Activated CD8-positive, alpha-beta T cell treated with anti-CD3 and anti-CD28 coated beads, Interleukin-2, amount 10 ng/mL, durations not matched to agents 7 days and 5 days (primary cell): ENCODE results near the gene ACY1. TPM values are rescaled to one million over a fixed set of nuclear protein-coding genes. Genes with fewer than 3 reads are reported as not detected.

Experiments used
- ATAC-seq: fragments of 150-1000 bp; cut with Tn5 transposase; one replicate; pipeline ENCODE4 v1.10.0; 2021; ENCODE audit warnings: moderate library complexity
- CTCF ChIA-PET: fragments of 350-600 bp; sonication (Branson Sonifier 250); formaldehyde crosslinking; loops from one replicate; lab custom pipeline; 2021; ENCODE audit warnings: antibody characterized with exemption; lab: Charles Lee
- POLR2A ChIA-PET: fragments of 350-600 bp; sonication (Branson Sonifier 250); formaldehyde crosslinking; loops from one replicate; lab custom pipeline; 2021; ENCODE audit warnings: antibody characterized with exemption; lab: Charles Lee
- DNase-seq: peaks from one replicate; pipeline ENCODE4 v3.0.0-alpha.2; 2020
- H3K27ac Mint-ChIP-seq: one replicate; pipeline ENCODE4 v1.8.0; 2021; ENCODE audit warnings: mild to moderate bottlenecking, mixed read lengths
- H3K27me3 Mint-ChIP-seq: one replicate; pipeline ENCODE4 v1.8.0; 2021; ENCODE audit warnings: low read depth, mixed read lengths
- H3K36me3 Mint-ChIP-seq: one replicate; pipeline ENCODE4 v1.8.0; 2021; ENCODE audit warnings: low read depth, mixed read lengths
- H3K4me1 Mint-ChIP-seq: one replicate; pipeline ENCODE4 v1.8.0; 2021; ENCODE audit warnings: low read depth, mixed read lengths
- H3K4me3 Mint-ChIP-seq: one replicate; pipeline ENCODE4 v1.8.0; 2021; ENCODE audit warnings: mild to moderate bottlenecking, mixed read lengths
- H3K9me3 Mint-ChIP-seq: one replicate; pipeline ENCODE4 v1.8.0; 2022; ENCODE audit warnings: mixed read lengths; ENCODE audit not compliant: insufficient read depth
- total RNA-seq, 2 experiments: library from RNA; stranded (reverse); gene quantifications; one replicate each; pipeline ENCODE4 v1.2.3, GENCODE V29; 2021

Gene ACY1
- total RNA-seq, 2 experiments from 2014 or later = 17.4 to 21.2 TPM

DNA sequence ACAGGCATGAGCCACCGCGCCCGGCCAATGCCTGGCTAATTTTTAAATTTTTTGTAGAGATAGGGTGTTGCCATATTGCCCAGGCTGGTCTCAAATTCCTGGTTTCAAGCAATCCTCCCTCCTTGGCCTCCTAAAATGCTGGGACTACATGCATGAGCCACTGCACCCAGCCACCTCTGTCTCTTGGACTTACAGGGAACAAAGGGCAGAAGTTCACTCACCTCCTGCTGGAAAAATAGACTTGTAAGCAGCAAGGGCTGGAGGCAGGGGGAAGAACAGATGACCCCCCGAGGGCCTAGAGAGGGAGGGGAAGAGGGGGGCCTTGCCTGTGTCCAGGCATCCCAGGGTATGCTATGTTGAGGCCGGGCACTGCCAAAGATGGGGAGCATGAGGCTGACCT, 50.9 kb downstream of the ACY1 start:
- Mint-ChIP-seq H3K9me3 (no peaks in the 10 kb centered on the region), H3K27ac (no peak overlapping the region), H3K27me3 (no peaks in the 10 kb centered on the region), H3K36me3 (no peaks in the 10 kb centered on the region), H3K4me3 (no peak overlapping the region), H3K4me1 (no peaks in the 10 kb centered on the region)
- no peak for ATAC-seq
- DNase-seq = no peak
- ChIA-PET POLR2A (no interaction called here), CTCF (no interaction called here)

DNA sequence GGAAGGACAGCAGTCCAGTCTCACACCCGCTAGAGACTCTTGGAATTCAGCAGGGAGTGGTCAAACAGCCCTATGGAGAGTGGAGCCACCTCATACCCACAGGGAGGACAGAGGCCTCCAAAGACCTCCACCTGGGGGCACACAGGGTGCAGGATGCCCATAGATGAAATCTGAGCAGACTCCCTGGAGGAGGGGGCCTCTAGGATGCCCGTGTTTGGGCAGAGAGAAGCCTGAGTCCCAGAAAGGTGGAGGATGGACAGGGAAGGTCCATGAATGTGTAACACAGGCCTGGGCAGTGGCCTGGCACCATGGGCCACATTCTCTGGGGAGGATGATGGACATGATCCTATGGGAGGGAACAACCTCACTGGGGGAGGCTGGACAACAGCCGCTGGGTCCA, 51.3 kb downstream of the ACY1 start:
- ATAC-seq (no peak), DNase-seq (no peak)
- ChIA-PET CTCF (no interaction called here), POLR2A (no interaction called here)
- no peak overlapping the region for H3K4me3 Mint-ChIP-seq
- no peak overlapping the region for H3K27ac Mint-ChIP-seq
- H3K4me1 Mint-ChIP-seq = no peaks in the 10 kb centered on the region
- no peaks in the 10 kb centered on the region for H3K9me3 Mint-ChIP-seq
- H3K27me3 Mint-ChIP-seq = no peaks in the 10 kb centered on the region
- H3K36me3 Mint-ChIP-seq = no peaks in the 10 kb centered on the region

DNA sequence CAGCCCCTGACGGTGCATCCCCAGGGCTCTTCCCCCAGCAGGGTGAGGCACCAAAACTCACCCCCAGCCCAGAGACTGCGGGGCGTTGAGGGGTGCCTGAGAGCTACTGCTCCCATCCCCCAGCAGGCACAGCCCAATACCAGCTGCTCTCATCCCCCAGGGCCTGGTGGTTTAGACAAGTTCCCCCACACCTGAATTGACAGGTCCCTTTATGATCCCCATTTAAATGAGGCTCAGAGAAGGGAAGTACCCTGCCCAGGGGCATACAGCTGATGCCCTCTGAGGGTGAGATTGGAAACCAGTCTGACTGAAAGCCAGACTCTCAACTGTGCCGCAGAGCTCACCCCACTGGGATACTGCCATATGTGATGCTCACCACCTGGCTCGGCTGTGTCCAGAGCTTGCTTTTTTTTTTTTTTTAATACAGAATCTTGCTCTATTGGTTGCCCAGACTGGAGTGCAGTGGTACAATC, 52.9 kb downstream of the ACY1 start:
- no peak overlapping the region for H3K27ac Mint-ChIP-seq
- DNase-seq = no peak
- H3K4me3 Mint-ChIP-seq = no peak overlapping the region
- H3K4me1 Mint-ChIP-seq = peaks cover under 1% of the 10 kb centered on the region
- H3K36me3 Mint-ChIP-seq = no peaks in the 10 kb centered on the region
- ATAC-seq = no peak
- H3K9me3 Mint-ChIP-seq = no peaks in the 10 kb centered on the region
- ChIA-PET CTCF (interaction anchor here (0.9 to 1.7 kb wide), 4 partner anchors 17 to 109 kb away, joined by 3 to 6 read pairs (median 4); no protein-coding TSS in a partner anchor), POLR2A (interaction anchor here (0.6 kb wide), 1 partner anchor 319 kb away, joined by 3 read pairs; no protein-coding TSS in a partner anchor)
- no peaks in the 10 kb centered on the region for H3K27me3 Mint-ChIP-seq

- ChIA-PET CTCF (interaction anchor here (0.6 to 1.7 kb wide), 4 partner anchors 16 to 108 kb away, joined by 3 to 6 read pairs (median 4); no protein-coding TSS in a partner anchor), POLR2A (no interaction called here)
- no peaks in the 10 kb centered on the region for H3K36me3 Mint-ChIP-seq
- H3K4me3 Mint-ChIP-seq = no peak overlapping the region
- H3K27ac Mint-ChIP-seq = no peak overlapping the region
- H3K9me3 Mint-ChIP-seq = no peaks in the 10 kb centered on the region
- DNase-seq (no peak), ATAC-seq (no peak)
- peaks cover 2% of the 10 kb centered on the region for H3K4me1 Mint-ChIP-seq
- no peaks in the 10 kb centered on the region for H3K27me3 Mint-ChIP-seq
Observed at GRCh38 chr3:52036829-52037228, 53.5 kb downstream of the ACY1 start.

- DNase-seq (no peak), ATAC-seq (no peak)
- no peaks in the 10 kb centered on the region for H3K36me3 Mint-ChIP-seq
- no peaks in the 10 kb centered on the region for H3K27me3 Mint-ChIP-seq
- POLR2A ChIA-PET = no interaction called here
- no peaks in the 10 kb centered on the region for H3K9me3 Mint-ChIP-seq
- peaks cover 2% of the 10 kb centered on the region for H3K4me1 Mint-ChIP-seq
- H3K27ac Mint-ChIP-seq = no peak overlapping the region
- CTCF ChIA-PET = interaction anchor here (0.6 to 2.0 kb wide), 3 partner anchors 20 to 86 kb away, joined by 3 to 6 read pairs (median 6); no protein-coding TSS in a partner anchor
- H3K4me3 Mint-ChIP-seq = no peak overlapping the region
Observed at GRCh38 chr3:52037291-52037690, 54.0 kb downstream of the ACY1 start.

- DNase-seq (no peak), ATAC-seq (no peak)
- POLR2A ChIA-PET = no interaction called here
- Mint-ChIP-seq H3K36me3 (no peaks in the 10 kb centered on the region), H3K27me3 (no peaks in the 10 kb centered on the region), H3K9me3 (no peaks in the 10 kb centered on the region), H3K4me3 (no peak overlapping the region), H3K27ac (no peak overlapping the region), H3K4me1 (peaks cover 2% of the 10 kb centered on the region)
- CTCF ChIA-PET = interaction anchor here (2.0 kb wide), 1 partner anchor 37 kb away, joined by 6 read pairs; no protein-coding TSS in a partner anchor
Observed at GRCh38 chr3:52038227-52038626, 54.9 kb downstream of the ACY1 start.

Other genes with a start within 250 kb of the ACY1 start
- gene IQCF6, start 204.3 kb upstream of the ACY1 start, total RNA-seq = not detected
- not detected for gene IQCF2, start 121.9 kb upstream of the ACY1 start, total RNA-seq
- gene IQCF5, start 107.9 kb upstream of the ACY1 start, total RNA-seq = not detected
- not detected for gene IQCF1, start 80.2 kb upstream of the ACY1 start, total RNA-seq
- 10 to 100 TPM; 29.2 to 29.6 TPM for gene RRP9, start 41.6 kb upstream of the ACY1 start, total RNA-seq
- 10 to 100 TPM; 18.8 to 20.4 TPM for gene PARP3, start 41.2 kb upstream of the ACY1 start, total RNA-seq
- not detected for gene GPR62, start 28.2 kb upstream of the ACY1 start, total RNA-seq
- 10 to 100 TPM; 12.7 to 16.1 TPM for gene PCBP4, start 16.1 kb upstream of the ACY1 start, total RNA-seq
- 10 to 100 TPM; 31.4 to 38.0 TPM for gene ABHD14B, start 9.5 kb upstream of the ACY1 start, total RNA-seq
- 10 to 100 TPM; 10.5 to 11.7 TPM for gene ABHD14A, start 8.5 kb upstream of the ACY1 start, total RNA-seq
- 1,000 to 10,000 TPM; 1,199 to 1,266 TPM for gene RPL29, start 12.4 kb downstream of the ACY1 start, total RNA-seq
- 10 to 100 TPM; 37.4 to 39.1 TPM for gene DUSP7, start 73.0 kb downstream of the ACY1 start, total RNA-seq
- 10 to 100 TPM; 31.7 to 32.3 TPM for gene POC1A, start 170.9 kb downstream of the ACY1 start, total RNA-seq
- 10 to 100 TPM; 57.7 to 60.8 TPM for gene ALAS1, start 214.6 kb downstream of the ACY1 start, total RNA-seq
- gene TLR9, start 242.1 kb downstream of the ACY1 start, total RNA-seq = under 1 TPM; 0.52 to 0.79 TPM